HL-60 (cell line): ENCODE results near the gene SEC11C.

Experiments
- DNase-seq, 2 experiments: peaks; one replicate each; pipeline ENCODE4 v3.0.0-alpha.2; 2010 to 2020; ENCODE audit warnings: low read depth in 1 of 2, low spot score in 1 of 2
- H3K27ac ChIP-seq: fragments of 250-450 bp; sonication (Bioruptor Pico); replicated peaks from 2 replicates; pipeline ENCODE4 v1.5.1; 2020; ENCODE audit warnings: mild to moderate bottlenecking, moderate library complexity
- H3K27me3 ChIP-seq: fragments of 250-450 bp; sonication (Bioruptor Pico); 2 replicates; pipeline ENCODE4 v1.5.1; 2021; ENCODE audit warnings: mild to moderate bottlenecking, moderate library complexity; ENCODE audit not compliant: insufficient read depth, poor library complexity, severe bottlenecking
- H3K4me3 ChIP-seq: replicated peaks from 2 replicates; pipeline ENCODE4 v1.5.1; 2011; ENCODE audit warnings: mild to moderate bottlenecking, control low read depth, low read length; ENCODE audit not compliant: insufficient read depth
- GABPA ChIP-seq: IDR thresholded peaks from 2 replicates; pipeline ENCODE4 v1.6.1; 2012; ENCODE audit warnings: low read depth
- POLR2AphosphoS5 ChIP-seq: IDR thresholded peaks from 2 replicates; pipeline ENCODE4 v1.6.1; 2012; ENCODE audit warnings: low read depth
- SPI1 ChIP-seq: IDR thresholded peaks from 2 replicates; pipeline ENCODE4 v1.6.1; 2012; ENCODE audit warnings: low read depth, mild to moderate bottlenecking, borderline replicate concordance
- TF ChIP-seq, protein P1 (sequence below): IDR thresholded peaks from one replicate; pipeline ENCODE4 v1.5.1; 2011; ENCODE audit warnings: low read length, control low read depth, inconsistent platforms; ENCODE audit not compliant: insufficient read depth
- TF ChIP-seq, protein P2 (sequence below): IDR thresholded peaks from 2 replicates; pipeline ENCODE4 v1.6.1; 2012; ENCODE audit warnings: low read depth; ENCODE audit not compliant: insufficient replicate concordance

Gene SEC11C

DNA sequence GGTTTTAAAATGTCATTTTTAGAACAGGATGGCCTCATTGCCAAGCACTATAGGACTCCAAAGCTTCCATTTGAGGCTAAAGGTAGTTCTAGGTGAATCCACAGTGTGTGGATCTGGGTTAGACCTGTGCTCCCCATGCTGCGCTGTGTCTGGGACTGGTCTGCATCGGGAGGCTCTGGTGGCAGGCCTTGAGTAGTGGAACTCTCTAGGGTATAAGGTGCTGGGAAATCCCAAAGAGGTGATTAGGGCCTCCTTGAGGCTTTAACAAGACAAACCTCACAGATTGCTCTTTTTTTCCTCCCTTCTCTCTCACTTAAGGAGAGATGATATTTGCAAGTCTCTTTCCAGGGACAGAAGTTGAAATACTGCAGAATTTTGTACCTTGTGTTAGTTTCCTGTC lies 9.3 kb downstream of the SEC11C start:
- no peak for DNase-seq
- no peaks in the 10 kb centered on the region for H3K27me3 ChIP-seq
- no peak overlapping the region for H3K27ac ChIP-seq
- no peak for TF ChIP-seq SPI1
- TF ChIP-seq, protein P1, sequence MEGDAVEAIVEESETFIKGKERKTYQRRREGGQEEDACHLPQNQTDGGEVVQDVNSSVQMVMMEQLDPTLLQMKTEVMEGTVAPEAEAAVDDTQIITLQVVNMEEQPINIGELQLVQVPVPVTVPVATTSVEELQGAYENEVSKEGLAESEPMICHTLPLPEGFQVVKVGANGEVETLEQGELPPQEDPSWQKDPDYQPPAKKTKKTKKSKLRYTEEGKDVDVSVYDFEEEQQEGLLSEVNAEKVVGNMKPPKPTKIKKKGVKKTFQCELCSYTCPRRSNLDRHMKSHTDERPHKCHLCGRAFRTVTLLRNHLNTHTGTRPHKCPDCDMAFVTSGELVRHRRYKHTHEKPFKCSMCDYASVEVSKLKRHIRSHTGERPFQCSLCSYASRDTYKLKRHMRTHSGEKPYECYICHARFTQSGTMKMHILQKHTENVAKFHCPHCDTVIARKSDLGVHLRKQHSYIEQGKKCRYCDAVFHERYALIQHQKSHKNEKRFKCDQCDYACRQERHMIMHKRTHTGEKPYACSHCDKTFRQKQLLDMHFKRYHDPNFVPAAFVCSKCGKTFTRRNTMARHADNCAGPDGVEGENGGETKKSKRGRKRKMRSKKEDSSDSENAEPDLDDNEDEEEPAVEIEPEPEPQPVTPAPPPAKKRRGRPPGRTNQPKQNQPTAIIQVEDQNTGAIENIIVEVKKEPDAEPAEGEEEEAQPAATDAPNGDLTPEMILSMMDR = no peak
- TF ChIP-seq, protein P2, sequence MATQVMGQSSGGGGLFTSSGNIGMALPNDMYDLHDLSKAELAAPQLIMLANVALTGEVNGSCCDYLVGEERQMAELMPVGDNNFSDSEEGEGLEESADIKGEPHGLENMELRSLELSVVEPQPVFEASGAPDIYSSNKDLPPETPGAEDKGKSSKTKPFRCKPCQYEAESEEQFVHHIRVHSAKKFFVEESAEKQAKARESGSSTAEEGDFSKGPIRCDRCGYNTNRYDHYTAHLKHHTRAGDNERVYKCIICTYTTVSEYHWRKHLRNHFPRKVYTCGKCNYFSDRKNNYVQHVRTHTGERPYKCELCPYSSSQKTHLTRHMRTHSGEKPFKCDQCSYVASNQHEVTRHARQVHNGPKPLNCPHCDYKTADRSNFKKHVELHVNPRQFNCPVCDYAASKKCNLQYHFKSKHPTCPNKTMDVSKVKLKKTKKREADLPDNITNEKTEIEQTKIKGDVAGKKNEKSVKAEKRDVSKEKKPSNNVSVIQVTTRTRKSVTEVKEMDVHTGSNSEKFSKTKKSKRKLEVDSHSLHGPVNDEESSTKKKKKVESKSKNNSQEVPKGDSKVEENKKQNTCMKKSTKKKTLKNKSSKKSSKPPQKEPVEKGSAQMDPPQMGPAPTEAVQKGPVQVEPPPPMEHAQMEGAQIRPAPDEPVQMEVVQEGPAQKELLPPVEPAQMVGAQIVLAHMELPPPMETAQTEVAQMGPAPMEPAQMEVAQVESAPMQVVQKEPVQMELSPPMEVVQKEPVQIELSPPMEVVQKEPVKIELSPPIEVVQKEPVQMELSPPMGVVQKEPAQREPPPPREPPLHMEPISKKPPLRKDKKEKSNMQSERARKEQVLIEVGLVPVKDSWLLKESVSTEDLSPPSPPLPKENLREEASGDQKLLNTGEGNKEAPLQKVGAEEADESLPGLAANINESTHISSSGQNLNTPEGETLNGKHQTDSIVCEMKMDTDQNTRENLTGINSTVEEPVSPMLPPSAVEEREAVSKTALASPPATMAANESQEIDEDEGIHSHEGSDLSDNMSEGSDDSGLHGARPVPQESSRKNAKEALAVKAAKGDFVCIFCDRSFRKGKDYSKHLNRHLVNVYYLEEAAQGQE = no peak
- TF ChIP-seq POLR2AphosphoS5 = no peak
- no peak overlapping the region for H3K4me3 ChIP-seq

DNA sequence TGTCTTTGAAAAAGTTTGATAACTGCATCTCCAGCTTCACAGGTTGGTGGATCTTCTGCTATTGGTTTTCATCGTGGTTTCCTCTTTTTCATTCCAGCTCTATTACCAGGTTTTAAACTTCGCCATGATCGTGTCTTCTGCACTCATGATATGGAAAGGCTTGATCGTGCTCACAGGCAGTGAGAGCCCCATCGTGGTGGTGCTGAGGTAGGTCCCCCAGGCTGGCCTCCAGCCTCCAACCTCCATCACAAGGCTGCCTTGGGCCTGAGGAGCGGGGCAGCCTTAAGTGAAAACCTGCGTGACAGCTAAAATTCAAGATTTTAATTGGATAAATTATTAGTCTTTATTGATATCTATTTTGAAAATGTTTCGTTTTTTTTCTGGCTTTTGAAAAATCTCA lies 9.7 kb downstream of the SEC11C start:
- H3K27me3 ChIP-seq = no peaks in the 10 kb centered on the region
- H3K4me3 ChIP-seq = no peak overlapping the region
- DNase-seq = no peak
- TF ChIP-seq GABPA = no peak
- H3K27ac ChIP-seq = no peak overlapping the region

DNA sequence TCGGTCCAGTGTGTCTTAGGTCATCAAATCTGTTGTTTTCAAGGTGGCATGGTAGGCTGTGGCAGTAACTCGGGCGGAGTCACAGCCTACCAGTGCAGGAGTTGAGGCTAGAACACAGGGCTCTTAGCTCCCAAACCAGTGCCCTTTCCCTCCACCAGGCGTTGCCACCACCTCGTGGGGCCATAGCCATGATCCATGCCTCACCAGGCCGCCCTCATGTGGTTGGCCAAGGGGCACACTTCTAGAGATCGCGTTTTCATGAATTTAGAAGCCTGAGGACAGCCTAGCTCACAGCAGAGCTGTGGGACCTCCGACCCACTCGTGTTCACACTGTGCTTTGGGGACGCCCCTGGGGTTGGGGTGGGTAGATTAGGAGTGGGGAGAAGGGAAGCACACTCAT lies 10.6 kb downstream of the SEC11C start:
- no peak overlapping the region for H3K4me3 ChIP-seq
- DNase-seq = no peak
- H3K27ac ChIP-seq = no peak overlapping the region
- no peak for TF ChIP-seq GABPA
- TF ChIP-seq, protein P2 = no peak
- no peak for TF ChIP-seq SPI1
- TF ChIP-seq, protein P1 = no peak
- no peak for TF ChIP-seq POLR2AphosphoS5
- no peaks in the 10 kb centered on the region for H3K27me3 ChIP-seq

DNA sequence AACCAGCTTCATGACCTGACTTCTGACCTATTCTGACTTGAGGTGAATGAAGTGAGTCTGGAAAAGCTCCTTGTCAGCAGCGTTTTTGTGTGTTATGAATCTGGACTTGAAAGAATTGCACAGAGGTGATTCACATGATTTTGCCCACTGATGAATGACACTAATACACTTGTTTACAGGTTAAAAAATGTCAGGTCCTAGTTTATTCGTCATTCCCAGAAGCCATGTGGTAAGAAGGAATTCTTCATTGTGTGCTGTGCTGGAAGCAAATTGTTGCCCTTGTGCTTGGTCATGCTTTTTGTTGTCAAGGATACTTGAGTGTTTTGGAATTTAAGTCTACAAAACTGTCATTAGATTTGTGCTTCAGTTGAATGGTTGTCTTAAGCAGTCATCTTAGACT lies 15.5 kb downstream of the SEC11C start:
- no peak overlapping the region for H3K4me3 ChIP-seq
- TF ChIP-seq, protein P2 = no peak
- TF ChIP-seq POLR2AphosphoS5 (no peak), GABPA (no peak), SPI1 (no peak)
- TF ChIP-seq, protein P1 = no peak
- DNase-seq = no peak
- H3K27ac ChIP-seq = no peak overlapping the region
- no peaks in the 10 kb centered on the region for H3K27me3 ChIP-seq
